Hepatocyte (in vitro differentiated cells): Measurements from ENCODE around the gene ALAD.

ENCODE experiments used
- EZH2 ChIP-seq: fragments of 200-600 bp; sonication (generic); IDR thresholded peaks from 2 replicates; pipeline ENCODE4 v1.6.1; 2016; ENCODE audit warnings: antibody characterized with exemption, mild to moderate bottlenecking, borderline replicate concordance
- EZH2phosphoT487 ChIP-seq: fragments of 200-600 bp; sonication (generic); IDR thresholded peaks from one replicate; pipeline ENCODE4 v1.6.1; 2018; ENCODE audit warnings: antibody characterized with exemption, mild to moderate bottlenecking, low read depth, moderate library complexity; ENCODE audit not compliant: unreplicated experiment, severe bottlenecking
- TF ChIP-seq, protein P1 (sequence below): fragments of 200-600 bp; sonication (generic); IDR thresholded peaks from 2 replicates; pipeline ENCODE4 v1.5.1; 2016; ENCODE audit warnings: antibody characterized with exemption, mild to moderate bottlenecking; ENCODE audit not compliant: poor library complexity

DNA sequence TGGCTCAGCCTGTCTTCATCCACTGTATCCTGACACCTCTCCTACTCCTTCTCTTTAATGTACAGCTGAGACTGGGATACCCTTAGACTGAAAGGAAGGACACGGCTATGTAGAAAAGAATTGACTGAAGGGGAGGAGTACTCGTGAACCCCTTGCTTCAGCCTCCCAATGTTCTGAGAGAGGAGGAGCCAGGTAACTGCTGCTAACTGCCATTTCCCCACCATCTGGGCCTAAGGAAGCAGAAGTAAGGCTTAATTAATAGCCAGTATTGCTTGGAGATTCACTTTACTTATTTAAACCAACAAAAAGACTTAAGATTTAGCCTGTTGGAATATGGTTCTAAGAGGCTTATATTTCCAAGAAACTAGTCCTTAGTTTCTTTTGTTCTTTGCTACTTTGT, 43.7 kb upstream of the ALAD start:
- TF ChIP-seq, protein P1, sequence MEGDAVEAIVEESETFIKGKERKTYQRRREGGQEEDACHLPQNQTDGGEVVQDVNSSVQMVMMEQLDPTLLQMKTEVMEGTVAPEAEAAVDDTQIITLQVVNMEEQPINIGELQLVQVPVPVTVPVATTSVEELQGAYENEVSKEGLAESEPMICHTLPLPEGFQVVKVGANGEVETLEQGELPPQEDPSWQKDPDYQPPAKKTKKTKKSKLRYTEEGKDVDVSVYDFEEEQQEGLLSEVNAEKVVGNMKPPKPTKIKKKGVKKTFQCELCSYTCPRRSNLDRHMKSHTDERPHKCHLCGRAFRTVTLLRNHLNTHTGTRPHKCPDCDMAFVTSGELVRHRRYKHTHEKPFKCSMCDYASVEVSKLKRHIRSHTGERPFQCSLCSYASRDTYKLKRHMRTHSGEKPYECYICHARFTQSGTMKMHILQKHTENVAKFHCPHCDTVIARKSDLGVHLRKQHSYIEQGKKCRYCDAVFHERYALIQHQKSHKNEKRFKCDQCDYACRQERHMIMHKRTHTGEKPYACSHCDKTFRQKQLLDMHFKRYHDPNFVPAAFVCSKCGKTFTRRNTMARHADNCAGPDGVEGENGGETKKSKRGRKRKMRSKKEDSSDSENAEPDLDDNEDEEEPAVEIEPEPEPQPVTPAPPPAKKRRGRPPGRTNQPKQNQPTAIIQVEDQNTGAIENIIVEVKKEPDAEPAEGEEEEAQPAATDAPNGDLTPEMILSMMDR, result no peak
- TF ChIP-seq EZH2, result no peak
- no peak for TF ChIP-seq EZH2phosphoT487
